ENCODE data around the gene STAT5B. TPM values are rescaled to one million over a fixed set of nuclear protein-coding genes. Genes with fewer than 3 reads are reported as not detected.
A peak's percentile ranks its signal among the peaks of the same experiment; 100 is the strongest.

Gene STAT5B
- total RNA-seq, 1 experiment from 2014 or later: 36.4 TPM

DNA sequence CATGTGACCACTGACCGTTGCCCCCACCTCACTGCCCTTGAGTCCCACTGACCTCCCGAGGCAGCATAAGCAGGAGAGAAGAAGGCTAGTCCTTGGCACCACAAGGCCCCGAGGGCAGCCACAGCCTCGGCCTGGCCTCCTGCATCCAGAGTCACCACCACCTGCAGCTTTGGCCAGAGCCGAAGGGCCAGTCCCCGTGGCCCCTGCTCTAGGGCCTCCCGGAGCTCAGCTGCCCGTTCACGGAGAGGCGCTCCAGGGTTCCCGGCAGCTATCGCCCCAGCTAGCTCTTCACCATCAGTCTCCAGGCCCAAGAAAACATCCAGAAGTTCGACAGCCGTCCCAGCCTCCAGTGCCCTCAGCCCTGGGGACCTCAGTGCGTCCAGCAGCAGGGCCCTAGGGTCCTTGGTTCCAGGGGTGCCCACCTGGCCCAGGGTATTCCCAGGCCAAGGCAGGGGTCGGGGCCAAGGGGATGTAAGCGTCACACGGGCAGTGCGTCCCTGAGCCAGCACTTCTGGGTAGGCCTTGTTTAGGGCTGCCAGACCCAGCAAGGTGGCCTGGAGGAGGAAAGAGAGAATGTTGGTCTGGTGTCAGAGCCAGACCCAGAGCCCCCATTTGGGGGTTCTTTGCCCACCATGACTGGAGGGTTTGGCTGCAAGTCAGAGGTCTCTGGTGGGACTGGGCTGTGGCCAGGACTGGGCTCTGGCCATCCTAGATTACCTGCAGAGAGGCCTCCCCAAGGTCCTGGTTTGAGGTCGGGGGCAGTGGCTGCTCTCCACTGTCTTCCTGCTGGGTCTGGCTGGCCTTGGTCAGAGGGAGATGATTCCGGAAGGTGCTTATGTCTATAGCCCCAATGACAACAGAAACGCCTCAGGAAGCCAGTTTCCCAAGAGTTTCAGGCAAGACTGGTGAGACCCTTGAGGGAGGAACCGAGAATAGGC is 83.7 kb downstream of the STAT5B start:
- POLR2A ChIA-PET: interaction anchor here (0.6 to 0.7 kb wide), 2 partner anchors 215 to 1654 kb away, joined by 3 to 6 read pairs; no protein-coding TSS in a partner anchor

DNA sequence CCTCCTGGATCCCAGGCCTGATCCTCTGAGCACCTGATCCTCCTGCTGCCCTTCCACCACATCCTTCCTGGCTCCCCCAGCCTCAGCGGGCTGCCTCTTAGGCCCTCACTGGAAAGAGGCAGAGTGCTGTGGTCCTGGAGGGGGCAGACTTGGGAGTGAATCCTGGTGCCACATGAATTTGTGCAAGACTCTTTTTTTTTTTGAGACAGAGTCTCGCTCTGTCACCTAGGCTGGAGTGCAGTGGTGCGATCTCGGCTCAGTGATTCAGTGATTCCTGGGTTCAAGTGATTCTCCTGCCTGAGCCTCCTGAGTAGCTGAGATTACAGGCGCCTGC is 84.9 kb downstream of the STAT5B start:
- no peak overlapping the region for H3K27ac Mint-ChIP-seq
- POLR2A ChIA-PET: no interaction called here
- ATAC-seq (no peak), DNase-seq (ENCODE audit: low spot score) (no peak)
- CTCF ChIA-PET: interaction anchor here (1.4 to 2.0 kb wide), 2 partner anchors 11 to 31 kb away, joined by 5 to 8 read pairs; no protein-coding TSS in a partner anchor
- no peak overlapping the region for H3K4me3 Mint-ChIP-seq
- no peak for TF ChIP-seq NFATC4 (CRISPR knock-in tag; IDR thresholded peaks at IDR 0.05)
- no peak for TF ChIP-seq E2F1 (CRISPR knock-in tag; IDR thresholded peaks at IDR 0.05)
- TF ChIP-seq, protein P1, sequence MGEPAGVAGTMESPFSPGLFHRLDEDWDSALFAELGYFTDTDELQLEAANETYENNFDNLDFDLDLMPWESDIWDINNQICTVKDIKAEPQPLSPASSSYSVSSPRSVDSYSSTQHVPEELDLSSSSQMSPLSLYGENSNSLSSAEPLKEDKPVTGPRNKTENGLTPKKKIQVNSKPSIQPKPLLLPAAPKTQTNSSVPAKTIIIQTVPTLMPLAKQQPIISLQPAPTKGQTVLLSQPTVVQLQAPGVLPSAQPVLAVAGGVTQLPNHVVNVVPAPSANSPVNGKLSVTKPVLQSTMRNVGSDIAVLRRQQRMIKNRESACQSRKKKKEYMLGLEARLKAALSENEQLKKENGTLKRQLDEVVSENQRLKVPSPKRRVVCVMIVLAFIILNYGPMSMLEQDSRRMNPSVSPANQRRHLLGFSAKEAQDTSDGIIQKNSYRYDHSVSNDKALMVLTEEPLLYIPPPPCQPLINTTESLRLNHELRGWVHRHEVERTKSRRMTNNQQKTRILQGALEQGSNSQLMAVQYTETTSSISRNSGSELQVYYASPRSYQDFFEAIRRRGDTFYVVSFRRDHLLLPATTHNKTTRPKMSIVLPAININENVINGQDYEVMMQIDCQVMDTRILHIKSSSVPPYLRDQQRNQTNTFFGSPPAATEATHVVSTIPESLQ (CRISPR knock-in tag; IDR thresholded peaks at IDR 0.05): no peak
- TF ChIP-seq CBFB (CRISPR knock-in tag; IDR thresholded peaks at IDR 0.05; ENCODE audit: low read depth): no peak
- H3K27me3 Mint-ChIP-seq (ENCODE audit: low read depth): peaks cover 8% of the 10 kb centered on the region
- H3K9me3 Mint-ChIP-seq: no peaks in the 10 kb centered on the region
- peaks cover 18% of the 10 kb centered on the region for H3K4me1 Mint-ChIP-seq
- no peaks in the 10 kb centered on the region for H3K36me3 Mint-ChIP-seq

More for the DNA sequence above, 83.7 kb downstream of the STAT5B start:
- ATAC-seq (no peak), DNase-seq (ENCODE audit: low spot score) (no peak)
- Mint-ChIP-seq H3K27ac (no peak overlapping the region; the same call in 1 of the 2 replicates), H3K36me3 (no peaks in the 10 kb centered on the region), H3K4me3 (no peak overlapping the region), H3K4me1 (peaks cover 18% of the 10 kb centered on the region), H3K9me3 (no peaks in the 10 kb centered on the region), H3K27me3 (ENCODE audit: low read depth) (no peaks in the 10 kb centered on the region)
- TF ChIP-seq USF1 (CRISPR knock-in tag; IDR thresholded peaks at IDR 0.05) (peak; percentile 13; the same call in 1 of the 2 replicates), HMGA2 (CRISPR knock-in tag; IDR thresholded peaks at IDR 0.05) (no peak), ZNF416 (CRISPR knock-in tag; IDR thresholded peaks at IDR 0.05) (no peak), ZBTB43 (CRISPR knock-in tag; IDR thresholded peaks at IDR 0.05) (no peak), E2F5 (CRISPR knock-in tag; IDR thresholded peaks at IDR 0.05) (no peak)
- CTCF ChIA-PET: interaction anchor here (0.7 to 2.9 kb wide), 6 partner anchors 8 to 325 kb away, joined by 3 to 29 read pairs (median 4); partner anchors contain the start of genes HCRT and HSPB9

DNA sequence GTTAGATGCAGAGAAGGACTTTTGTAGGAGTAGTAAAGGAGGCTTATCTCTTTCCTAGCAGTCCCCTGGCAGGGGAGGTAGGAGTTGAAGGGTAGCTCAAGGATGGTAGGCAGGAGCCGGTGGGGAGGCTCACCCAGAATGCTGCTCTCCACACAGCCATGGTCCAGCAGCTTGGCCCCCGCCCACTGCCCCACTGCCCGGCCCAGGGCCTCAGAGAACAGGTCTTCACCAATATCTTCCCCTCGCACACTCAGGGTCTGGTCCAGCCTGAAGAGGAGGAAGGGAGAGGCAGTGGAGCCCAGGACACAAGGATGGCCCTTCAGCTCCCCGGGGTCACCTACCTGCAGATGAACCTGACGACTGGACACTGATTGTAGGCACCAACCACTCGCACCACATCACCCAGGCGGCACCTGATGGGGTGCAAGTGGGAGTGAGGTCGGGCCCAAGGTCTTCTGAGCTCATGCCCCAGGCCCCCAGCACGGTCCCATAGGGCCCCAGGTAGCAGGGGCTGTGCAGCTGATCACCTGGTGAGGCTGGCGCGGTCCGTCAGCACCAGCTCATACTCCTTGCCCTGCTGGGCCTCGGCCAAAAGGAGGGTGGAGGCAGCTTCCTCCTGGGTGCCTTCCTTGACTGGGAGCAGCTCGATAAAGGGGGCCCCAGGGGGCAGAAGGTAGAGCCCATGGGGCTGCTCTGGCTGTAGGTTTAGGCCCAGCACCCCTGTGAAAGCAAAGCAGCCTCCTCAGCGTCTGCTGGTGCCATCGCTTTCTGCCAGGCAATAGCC is 85.5 kb downstream of the STAT5B start:
- DNase-seq (ENCODE audit: low spot score) (no peak), ATAC-seq (no peak)
- H3K36me3 Mint-ChIP-seq: no peaks in the 10 kb centered on the region
- no peak overlapping the region for H3K27ac Mint-ChIP-seq
- CTCF ChIA-PET: interaction anchor here (1.4 to 2.0 kb wide), 3 partner anchors 10 to 32 kb away, joined by 5 to 8 read pairs (median 5); no protein-coding TSS in a partner anchor
- peaks cover 14% of the 10 kb centered on the region for H3K27me3 Mint-ChIP-seq (ENCODE audit: low read depth)
- POLR2A ChIA-PET: interaction anchor here (0.6 to 1.1 kb wide), 2 partner anchors 9 to 129 kb away, joined by 3 to 7 read pairs; no protein-coding TSS in a partner anchor
- no peaks in the 10 kb centered on the region for H3K9me3 Mint-ChIP-seq
- peaks cover 18% of the 10 kb centered on the region for H3K4me1 Mint-ChIP-seq
- H3K4me3 Mint-ChIP-seq: no peak overlapping the region
- no peak for TF ChIP-seq E2F1 (CRISPR knock-in tag; IDR thresholded peaks at IDR 0.05)
- no peak for TF ChIP-seq USF2 (CRISPR knock-in tag; IDR thresholded peaks at IDR 0.05)
- no peak for TF ChIP-seq NR1H2 (CRISPR knock-in tag; IDR thresholded peaks at IDR 0.05)
- no peak for TF ChIP-seq FOXP1 (CRISPR knock-in tag; IDR thresholded peaks at IDR 0.05; ENCODE audit: borderline replicate concordance)
- no peak for TF ChIP-seq OVOL2 (CRISPR knock-in tag; IDR thresholded peaks at IDR 0.05; ENCODE audit: borderline replicate concordance)
- TF ChIP-seq JUN (CRISPR knock-in tag; IDR thresholded peaks at IDR 0.05): no peak
- TF ChIP-seq, protein P2, sequence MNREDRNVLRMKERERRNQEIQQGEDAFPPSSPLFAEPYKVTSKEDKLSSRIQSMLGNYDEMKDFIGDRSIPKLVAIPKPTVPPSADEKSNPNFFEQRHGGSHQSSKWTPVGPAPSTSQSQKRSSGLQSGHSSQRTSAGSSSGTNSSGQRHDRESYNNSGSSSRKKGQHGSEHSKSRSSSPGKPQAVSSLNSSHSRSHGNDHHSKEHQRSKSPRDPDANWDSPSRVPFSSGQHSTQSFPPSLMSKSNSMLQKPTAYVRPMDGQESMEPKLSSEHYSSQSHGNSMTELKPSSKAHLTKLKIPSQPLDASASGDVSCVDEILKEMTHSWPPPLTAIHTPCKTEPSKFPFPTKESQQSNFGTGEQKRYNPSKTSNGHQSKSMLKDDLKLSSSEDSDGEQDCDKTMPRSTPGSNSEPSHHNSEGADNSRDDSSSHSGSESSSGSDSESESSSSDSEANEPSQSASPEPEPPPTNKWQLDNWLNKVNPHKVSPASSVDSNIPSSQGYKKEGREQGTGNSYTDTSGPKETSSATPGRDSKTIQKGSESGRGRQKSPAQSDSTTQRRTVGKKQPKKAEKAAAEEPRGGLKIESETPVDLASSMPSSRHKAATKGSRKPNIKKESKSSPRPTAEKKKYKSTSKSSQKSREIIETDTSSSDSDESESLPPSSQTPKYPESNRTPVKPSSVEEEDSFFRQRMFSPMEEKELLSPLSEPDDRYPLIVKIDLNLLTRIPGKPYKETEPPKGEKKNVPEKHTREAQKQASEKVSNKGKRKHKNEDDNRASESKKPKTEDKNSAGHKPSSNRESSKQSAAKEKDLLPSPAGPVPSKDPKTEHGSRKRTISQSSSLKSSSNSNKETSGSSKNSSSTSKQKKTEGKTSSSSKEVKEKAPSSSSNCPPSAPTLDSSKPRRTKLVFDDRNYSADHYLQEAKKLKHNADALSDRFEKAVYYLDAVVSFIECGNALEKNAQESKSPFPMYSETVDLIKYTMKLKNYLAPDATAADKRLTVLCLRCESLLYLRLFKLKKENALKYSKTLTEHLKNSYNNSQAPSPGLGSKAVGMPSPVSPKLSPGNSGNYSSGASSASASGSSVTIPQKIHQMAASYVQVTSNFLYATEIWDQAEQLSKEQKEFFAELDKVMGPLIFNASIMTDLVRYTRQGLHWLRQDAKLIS (CRISPR knock-in tag; IDR thresholded peaks at IDR 0.05; ENCODE audit: borderline replicate concordance): no peak
